Stimulated activated CD8-positive, alpha-beta memory T cell treated with anti-CD3 and anti-CD28 coated beads, Interleukin-7, amount 100 ng/mL, for 48 hours (primary cell): ENCODE measurements around the gene TPO.
"Not testable (repeated sequence)": the region's sequence is repeated elsewhere in the genome, so short reads cannot be mapped to it uniquely, and the experiment has no call there.

Source experiments
- DNase-seq, 2 donors: peaks; one replicate each; pipeline ENCODE4 v3.0.0-alpha.2; 2020; ENCODE audit warnings: low read depth in 1 of 2; ENCODE audit errors: extremely low read depth in 1 of 2

Gene TPO

GRCh38 chr2:1548910-1549673, 135.8 kb downstream of the TPO start:
- no peak for DNase-seq

- DNase-seq: no peak
Observed at GRCh38 chr2:1550076-1550475, 136.8 kb downstream of the TPO start.

GRCh38 chr2:1550658-1551316, 137.5 kb downstream of the TPO start:
- DNase-seq: peak; percentile 25 to 28

- no peak for DNase-seq
Observed at GRCh38 chr2:1551905-1552304, 138.6 kb downstream of the TPO start.

- DNase-seq: no peak
Observed at GRCh38 chr2:1552611-1553010, 139.3 kb downstream of the TPO start.

GRCh38 chr2:1553671-1554295, 140.5 kb downstream of the TPO start:
- no peak for DNase-seq

- DNase-seq: no peak
Observed at GRCh38 chr2:1556286-1556685, 143.0 kb downstream of the TPO start.

GRCh38 chr2:1556776-1557466, 143.7 kb downstream of the TPO start:
- DNase-seq: no peak

- no peak for DNase-seq
Observed at GRCh38 chr2:1557467-1557820, 144.2 kb downstream of the TPO start.

- no peak for DNase-seq
Observed at GRCh38 chr2:1559589-1560175, 146.4 kb downstream of the TPO start.

GRCh38 chr2:1561259-1561658, 148.0 kb downstream of the TPO start:
- no peak for DNase-seq

GRCh38 chr2:1561811-1562421, 148.7 kb downstream of the TPO start:
- DNase-seq: no peak

GRCh38 chr2:1563084-1563857, 150.0 kb downstream of the TPO start:
- no peak for DNase-seq

- no peak for DNase-seq
Observed at GRCh38 chr2:1563943-1564891, 151.0 kb downstream of the TPO start.

GRCh38 chr2:1567556-1568344, 154.5 kb downstream of the TPO start:
- no peak for DNase-seq

- not testable (repeated sequence) for DNase-seq
Observed at GRCh38 chr2:1568345-1568668, 155.0 kb downstream of the TPO start.

GRCh38 chr2:1569879-1570450, 156.7 kb downstream of the TPO start:
- no peak for DNase-seq
